Middle frontal gyrus (tissue), 1 donor: Measurements from ENCODE around the gene XPR1.
A peak's percentile ranks its signal among the peaks of the same experiment; 100 is the strongest.
"Not testable (repeated sequence)": the region's sequence is repeated elsewhere in the genome, so short reads cannot be mapped to it uniquely, and the experiment has no call there.

ENCODE experiments used
- DNase-seq: peaks from one replicate; pipeline ENCODE4 v3.0.0-alpha.2; 2015; ENCODE audit warnings: low spot score; ENCODE audit errors: extremely low spot score

XPR1 gene

DNA sequence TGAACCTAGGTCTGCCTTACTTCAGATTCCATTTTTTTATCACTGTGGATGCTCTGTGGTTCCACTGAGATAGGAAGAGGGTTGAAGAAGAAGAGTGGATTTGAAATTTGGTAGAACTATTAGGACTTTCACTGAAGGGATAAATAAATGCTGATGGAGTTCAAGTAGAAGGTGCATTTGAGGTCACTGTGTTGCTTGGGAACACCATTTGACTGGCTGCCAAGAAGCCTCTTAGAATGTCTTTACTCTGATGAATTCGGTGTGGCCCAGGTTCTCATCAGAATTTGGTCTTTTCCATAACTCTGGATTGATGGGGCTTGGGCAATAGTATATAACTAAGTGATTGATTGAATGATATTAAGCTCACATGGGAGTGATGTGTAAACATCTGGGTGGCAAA is 11.9 kb downstream of the XPR1 start:
- DNase-seq, result no peak

DNA sequence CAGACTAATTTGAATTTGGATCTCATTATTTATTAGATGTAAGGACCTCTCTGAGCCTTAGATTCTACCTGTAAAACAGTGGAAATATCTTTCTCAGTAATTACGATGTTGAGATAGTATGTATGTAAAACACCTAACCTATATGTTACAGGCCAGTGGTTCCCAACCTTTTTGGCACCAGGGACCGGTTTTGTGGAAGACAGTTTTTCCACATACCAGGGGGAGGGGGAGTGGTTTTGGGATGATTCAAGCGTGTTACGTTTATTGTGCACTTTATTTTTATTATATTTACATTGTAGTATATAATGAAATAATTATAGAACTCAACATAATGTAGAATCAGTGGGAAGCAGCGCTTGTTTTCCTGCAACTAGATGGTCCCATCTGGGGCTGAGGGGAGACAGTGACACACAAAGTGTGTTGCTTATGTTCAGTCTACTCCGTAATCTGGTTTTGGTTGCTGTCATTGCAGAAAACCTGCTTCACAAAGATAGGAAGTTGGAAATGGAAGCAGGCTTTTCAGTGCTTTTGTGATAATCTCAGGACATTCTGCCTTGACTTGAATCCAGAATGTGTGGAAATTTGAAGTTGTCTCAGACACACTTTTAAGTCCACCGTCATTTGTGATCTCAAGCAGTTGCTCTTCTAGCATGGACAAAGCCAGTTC is 12.8 kb downstream of the XPR1 start:
- DNase-seq, result no peak

DNA sequence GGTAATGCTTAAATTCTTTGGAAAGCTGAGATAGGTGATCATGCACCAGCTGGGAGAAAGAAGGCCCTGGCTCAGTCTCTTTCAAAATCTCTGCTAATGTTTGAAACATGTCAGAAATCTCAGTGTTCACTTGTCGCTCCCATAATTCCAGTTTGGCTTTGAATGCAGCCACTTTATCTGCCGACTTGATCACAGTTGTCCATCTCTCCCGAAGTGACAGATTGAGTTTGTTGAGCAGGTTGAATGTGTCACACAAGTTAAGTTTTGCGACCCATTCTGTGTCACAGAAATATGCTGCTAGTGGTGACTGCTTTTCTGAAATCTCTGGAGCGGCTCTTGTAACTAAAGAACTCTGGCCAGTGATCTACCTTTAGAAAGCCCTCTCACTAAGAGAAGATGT is 13.4 kb downstream of the XPR1 start:
- DNase-seq, result not testable (repeated sequence)

DNA sequence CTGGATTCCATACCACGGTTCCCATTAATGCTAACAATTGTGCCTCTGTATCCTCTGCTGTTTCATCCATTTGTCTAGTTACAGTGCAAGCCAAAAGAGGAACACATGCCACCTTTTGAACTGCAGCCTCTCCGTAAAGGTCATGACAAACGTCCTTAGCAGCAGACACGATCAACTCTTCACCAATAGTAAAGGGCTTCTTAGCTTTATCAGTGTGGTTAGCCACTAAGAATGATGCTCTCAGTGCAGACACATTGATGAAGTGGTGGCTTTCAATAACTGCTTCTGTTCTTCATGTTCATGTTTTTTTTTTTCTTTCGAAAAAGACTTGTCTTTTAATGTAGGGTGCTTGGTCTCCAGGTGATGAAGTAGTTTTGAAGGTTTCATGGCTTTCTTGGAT is 14.3 kb downstream of the XPR1 start:
- no peak for DNase-seq

DNA sequence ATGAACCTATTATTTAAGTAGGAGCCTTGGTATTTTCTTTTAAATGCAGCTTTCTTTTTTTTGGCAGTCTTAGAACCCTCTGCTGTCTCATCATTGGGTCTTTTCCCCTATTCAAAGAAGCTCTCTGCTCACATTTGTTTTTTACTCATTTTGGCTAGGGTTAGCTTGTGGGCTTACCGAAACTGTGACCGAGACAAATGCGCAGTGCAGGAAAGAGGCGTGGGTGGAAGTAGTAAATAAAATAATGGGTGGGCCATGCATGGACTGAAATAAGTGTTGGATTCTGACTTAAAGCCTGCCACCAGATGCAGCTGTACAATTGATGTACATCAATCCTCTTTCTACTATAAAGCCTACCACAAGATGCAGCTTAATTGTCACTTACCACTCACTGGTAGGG is 14.7 kb downstream of the XPR1 start:
- no peak for DNase-seq

DNA sequence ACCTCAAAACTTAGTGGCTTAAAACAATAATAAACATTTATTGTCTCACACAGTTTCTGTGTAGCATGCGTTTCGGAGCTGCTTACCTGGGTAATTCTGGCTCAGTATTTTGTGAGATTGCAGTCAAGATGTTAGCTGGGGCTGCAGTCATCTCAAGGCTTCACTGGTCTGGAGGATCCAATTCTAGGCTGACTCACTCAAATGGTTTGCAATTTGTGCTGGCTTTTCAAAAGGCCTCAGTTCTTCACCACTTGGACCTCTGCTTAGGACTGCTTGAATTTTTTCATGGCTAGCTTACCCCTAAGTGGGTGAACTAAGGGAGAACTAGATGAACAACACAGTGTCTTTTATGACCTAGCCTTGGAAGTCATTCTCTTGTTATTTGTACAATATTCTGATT is 21.0 kb downstream of the XPR1 start:
- DNase-seq, result no peak

DNA sequence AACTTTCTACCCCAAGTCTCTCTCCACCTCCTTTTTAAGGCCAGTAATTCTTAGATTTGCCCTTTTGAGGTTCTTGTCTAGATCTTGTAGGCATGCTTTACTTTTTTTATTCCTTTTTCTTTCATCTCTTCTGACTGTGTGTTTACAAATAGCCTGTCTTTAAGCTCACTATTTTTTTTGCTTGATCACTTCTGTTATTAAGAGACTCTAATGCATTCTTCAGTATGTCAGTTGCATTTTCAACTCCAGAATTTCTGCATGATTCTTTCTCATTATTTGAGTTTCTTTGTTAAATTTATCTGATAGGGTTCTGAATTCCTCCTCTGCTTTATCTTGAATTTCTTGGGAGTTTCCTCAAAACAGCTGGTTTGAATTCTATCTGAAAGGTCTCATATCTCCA is 30.9 kb downstream of the XPR1 start:
- DNase-seq, result no peak

DNA sequence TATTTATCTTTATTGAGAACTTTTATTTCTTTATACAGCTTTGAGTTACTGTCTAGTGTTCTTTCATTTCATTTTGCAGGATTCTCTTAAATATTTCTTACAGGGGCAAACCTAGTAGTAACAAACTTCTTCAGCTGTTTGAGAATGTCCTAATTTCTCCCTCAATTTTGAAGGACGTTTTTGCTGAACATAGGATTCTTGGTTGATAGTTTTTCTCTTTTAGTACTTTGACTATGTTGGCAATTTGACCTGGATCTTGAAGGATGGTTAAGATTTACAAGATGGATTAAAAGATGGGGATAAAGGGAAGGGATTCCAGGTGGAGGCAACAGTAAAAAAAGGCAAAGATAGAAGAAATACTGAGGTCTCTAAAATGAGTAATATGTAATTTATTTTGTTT is 38.9 kb downstream of the XPR1 start:
- DNase-seq, result no peak

DNA sequence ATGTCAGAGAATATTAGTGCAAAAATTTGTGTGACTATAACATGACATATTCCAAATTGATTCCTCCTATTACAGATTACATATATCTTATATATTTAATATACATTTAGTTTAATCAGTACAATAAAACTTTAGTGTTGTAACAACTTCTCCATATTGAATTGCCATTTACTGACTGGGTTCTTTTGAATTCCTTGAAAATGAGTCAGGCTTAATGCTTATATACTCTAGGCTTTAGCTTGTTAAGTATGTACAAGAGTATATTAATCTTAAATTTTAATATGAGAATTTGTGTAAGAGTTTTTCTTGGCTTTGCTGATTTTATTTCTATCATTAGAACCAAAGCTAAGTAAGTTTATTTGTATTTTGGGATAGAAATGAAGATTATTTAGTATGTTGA is 40.3 kb downstream of the XPR1 start:
- no peak for DNase-seq

DNA sequence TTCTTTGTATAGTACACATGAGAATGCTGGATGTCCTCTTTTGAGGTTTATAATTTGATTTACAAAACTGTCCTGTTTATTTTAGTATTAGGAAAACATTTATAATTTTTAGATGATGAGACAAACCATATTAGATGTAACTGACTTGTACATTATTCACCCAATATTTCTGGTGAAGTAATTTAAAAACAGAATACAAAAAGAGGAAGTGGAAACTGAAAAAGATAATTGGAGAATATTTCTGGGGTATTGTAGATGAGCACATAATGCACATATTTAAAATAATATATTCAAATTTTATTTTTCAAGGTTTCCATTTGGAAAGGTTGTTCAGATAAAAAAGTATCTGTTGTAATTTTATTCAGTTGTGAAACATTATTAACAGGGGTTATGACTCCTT is 40.7 kb downstream of the XPR1 start:
- DNase-seq, result no peak

DNA sequence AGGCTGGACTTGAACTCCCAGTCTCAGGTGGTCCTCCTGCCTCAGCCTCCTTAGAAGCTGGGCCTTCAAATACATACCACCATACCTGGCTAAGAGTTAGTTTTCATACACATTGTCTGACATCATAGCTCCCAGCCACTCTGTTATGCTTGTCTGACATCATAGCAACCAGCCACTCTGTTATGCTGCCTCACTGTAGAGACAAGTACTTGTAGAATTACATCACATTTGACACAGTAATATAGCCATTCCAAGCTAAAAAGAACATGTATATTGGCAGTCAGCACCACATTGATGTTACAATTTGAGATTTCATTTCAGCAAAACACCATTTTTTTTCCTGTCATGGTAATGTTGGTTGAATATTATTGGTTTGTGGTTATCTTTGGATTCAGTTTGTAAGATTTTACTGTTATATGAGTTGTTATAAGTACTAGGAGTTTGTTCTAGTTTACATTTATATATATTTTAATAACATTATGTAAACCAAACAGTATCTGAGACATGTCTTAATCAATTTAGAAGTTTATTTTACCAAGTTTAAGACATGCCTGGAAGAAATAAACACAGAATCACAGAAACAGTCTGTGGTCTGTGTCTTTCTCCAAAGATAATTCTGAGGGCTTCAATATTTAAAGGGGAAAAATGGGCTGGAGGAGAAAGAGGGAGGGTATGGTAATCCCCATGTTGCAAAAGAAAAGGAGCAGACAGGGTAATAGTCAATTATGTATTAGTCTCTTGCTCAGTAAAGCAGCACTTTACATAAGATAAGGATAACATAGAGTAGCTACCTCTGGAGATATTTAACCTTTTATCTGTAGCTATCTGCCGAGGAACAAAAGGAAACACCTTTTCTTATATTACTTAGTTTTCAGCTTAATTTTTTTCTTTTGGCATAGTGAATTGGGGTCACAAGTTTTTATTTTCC is 43.0 kb downstream of the XPR1 start:
- DNase-seq, result no peak

DNA sequence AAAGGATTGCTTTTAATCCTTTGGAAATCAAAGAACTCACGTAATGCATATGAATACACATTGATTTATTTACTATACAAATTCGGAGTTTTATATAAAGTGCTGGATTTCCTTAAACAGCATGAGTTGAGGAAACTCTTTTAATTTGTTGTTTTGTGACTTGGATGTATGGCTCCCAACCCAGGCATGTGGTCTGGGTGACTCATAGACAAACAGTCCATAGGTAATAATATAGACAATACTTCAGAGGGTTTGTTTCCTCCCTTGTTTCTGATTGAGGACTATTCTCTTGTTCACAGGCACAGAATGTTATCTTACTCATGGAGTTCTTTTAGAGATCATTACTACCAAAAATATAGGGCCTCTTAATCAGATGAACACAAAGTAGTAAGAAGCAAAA is 43.8 kb downstream of the XPR1 start:
- DNase-seq, result no peak

DNA sequence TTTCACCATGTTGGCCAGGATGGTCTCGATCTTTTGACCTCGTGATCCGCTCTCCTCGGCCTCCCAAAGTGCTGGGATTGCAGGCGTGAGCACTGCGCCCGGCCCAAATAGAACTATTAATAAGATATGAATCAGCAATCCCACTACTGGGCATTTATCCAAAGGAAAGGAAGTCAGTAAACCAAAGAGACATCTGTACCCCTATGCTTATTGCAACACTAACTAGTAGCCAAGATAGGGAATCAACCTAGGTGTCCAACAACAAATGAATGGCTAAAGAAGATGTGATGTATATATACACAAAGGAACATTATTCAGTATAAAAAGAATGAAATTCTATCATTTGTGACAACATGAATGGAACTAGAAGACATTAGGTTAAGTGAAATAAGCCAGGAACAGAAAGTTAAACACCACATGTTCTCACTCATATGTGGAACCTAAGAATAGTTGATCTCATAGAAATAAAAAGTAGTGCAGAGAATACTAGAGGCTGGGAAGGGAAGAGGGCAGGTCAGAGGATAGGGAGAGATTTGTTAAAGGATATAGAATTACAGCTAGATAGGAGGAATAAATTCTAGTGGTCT is 48.8 kb downstream of the XPR1 start:
- DNase-seq, result no peak

DNA sequence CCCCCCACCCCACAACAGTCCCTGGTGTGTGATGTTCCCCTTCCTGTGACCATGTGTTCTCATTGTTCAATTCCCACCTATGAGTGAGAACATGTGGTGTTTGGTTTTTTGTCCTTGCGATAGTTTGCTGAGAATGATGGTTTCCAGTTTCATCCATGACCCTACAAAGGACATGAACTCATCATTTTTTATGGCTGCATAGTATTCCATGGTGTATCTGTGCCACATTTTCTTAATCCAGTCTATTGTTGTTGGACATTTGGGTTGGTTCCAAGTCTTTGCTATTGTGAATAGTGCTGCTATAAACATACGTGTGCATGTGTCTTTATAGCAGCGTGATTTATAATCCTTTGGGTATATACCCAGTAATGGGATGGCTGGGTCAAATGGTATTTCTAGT is 51.3 kb downstream of the XPR1 start:
- not testable (repeated sequence) for DNase-seq

DNA sequence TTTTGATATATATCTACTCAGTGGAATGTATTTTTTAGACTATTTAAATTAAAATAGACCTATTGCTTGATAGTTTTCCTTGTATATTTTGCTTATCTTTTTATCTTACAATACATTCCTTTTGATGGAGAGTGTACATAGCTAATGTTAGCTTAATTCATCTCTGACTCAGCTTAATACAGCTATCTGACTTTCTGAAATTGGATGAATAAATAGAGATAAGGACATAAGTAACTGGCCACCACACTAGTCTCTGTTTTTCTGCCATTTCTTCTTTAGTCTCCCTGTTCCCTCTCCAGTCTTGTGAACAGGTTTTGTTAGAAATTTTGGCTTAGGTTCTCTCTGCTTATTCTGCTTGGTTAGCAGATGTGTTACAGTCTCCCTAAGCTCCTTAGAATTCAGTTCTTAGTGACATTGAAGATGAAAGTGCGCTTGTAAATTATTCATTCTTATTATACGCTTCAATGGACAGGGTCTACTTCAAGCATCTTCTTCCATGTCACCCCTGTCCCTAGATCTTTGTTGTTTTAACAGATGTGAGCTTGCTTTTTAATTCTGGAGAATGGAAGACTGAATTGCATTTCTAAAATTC is 59.6 kb downstream of the XPR1 start:
- DNase-seq, result peak; percentile 13

DNA sequence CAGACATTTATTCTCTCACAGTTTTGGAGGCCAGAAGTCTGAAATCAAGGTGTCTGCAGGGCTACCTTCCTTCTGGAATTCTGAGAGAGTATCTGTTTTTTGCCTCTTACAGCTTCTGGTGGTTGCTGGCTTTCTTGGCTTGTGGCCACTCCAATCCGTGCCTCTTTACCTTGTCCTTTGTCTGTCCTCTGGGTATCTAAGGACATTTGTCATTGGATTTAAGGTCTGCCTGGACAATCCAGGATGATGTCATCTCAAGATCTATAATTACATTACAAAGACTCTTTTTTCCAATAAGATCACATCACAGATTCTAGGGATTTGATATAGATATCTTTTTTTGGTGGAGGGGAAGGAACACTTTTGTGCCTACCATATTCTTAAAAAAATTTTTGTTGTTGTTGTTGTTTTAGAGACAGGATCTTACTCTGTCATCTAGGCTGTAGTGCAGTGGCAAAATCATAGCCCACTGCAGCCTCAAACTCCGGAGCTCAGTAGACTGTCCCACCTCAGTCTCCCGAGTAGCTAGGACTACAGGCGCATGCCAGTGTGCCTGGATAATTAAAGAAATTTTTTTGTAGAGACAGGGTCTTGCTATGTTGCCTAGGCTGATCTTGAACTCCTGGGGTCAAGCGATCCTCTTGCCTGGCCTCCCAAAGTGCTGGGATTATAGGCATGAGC is 61.9 kb downstream of the XPR1 start:
- DNase-seq, result no peak

DNA sequence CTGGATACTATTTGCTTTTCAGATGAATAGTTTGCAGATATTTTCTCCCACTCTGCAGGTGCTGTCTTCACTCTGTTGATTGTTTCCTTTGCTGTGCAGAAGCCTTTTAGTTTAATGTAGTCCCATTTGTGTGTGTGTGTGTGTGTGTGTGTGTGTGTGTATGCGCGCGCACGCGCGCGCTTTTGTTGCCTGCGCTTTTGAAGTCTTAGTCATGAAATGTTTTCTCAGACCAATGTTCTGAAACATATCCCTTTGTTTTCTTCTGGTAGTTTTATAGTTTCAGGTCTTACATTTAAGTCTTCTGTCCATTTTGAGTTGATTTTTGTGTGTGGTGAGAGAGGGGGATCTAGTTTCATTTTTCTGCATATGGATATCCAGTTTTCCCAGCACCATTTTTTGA is 63.5 kb downstream of the XPR1 start:
- no peak for DNase-seq

DNA sequence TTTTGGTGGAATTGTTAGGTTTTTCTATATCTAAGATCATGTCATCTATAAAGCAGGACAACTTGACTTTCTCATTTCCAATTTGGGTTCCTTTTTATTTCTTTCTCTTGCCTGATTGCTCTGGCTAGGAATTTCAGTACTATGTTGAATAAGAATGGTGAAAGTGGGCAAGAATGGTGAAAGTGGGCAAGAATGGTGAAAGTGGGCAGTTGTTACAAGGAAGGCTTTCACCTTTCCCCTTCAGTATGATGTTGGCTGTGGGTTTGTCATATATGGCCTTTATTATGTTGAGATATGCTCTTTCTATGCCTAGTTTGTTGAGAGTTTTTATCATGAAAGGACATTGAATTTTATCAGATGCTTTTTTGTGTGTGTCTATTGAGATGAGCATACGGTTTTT is 64.5 kb downstream of the XPR1 start:
- no peak for DNase-seq

DNA sequence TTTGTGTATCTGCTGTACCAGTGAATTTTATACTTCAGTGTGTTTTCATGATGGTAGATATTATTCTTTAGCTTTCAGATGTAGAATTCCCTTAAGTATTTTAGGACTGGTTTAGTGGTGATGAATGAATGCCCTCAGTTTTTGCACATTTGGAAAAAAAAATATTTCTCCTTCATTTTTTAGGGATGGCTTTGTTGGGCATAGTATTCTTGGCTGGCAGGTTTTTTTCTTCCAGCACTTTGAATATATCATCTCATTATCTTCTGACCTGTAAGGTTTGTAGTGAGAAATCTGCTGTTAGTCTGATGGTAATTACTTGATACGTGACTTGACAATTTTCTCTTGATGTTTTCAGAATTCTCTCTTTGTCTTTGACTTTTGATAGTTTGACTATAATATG is 66.8 kb downstream of the XPR1 start:
- no peak for DNase-seq

DNA sequence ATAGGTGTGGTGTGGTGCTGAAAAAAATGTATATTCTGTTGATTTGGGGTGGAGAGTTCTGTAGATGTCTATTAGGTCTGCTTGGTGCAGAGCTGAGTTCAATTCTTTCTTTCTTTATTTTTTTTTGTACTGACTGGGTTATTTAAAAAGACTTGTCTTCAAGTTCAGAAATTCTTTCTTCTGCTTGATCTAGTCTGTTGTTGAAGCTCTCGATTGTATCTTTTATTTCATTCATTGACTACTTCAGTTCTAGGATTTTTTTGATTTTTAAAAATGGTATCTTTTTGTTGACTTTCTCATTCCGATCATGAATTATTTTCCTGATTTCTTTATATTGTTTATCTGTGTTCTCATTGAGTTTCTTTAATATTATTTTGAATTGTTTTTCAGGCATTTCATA is 70.6 kb downstream of the XPR1 start:
- not testable (repeated sequence) for DNase-seq

DNA sequence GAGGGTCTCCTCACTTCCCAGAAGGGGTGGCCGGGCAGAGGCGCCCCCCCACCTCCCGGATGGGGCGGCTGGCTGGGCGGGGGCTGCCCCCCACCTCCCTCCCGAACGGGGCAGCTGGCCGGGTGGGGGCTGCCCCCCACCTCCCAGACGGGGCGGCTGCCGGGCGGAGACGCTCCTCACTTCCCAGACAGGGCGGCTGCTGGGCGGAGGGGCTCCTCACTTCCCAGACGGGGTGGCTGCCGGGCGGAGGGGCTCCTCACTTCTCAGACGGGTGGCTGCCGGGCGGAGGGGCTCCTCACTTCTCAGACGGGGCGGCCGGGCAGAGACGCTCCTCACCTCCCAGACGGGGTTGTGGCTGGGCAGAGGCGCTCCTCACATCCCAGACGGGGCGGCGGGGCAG is 78.9 kb downstream of the XPR1 start:
- DNase-seq, result not testable (repeated sequence)

DNA sequence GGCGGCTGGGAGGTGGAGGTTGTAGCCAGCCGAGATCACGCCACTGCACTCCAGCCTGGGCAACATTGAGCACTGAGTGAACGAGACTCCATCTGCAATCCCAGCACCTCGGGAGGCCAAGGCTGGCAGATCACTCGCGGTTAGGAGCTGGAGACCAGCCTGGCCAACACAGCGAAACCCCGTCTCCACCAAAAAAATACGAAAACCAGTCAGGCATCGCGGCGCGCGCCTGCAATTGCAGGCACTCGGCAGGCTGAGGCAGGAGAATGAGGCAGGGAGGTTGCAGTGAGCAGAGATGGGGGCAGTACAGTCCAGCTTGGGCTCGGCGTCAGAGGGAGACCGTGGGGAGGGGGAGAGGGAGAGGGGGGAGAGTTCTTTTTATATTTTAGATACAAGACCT is 79.4 kb downstream of the XPR1 start:
- not testable (repeated sequence) for DNase-seq
